Ecto neural progenitor cell (in vitro differentiated cells): Measurements from ENCODE around the gene SERPINB11.
A peak's percentile ranks its signal among the peaks of the same experiment; 100 is the strongest.
"Not testable (repeated sequence)": the region's sequence is repeated elsewhere in the genome, so short reads cannot be mapped to it uniquely, and the experiment has no call there.

ENCODE experiments used
- DNase-seq: peaks from one replicate; pipeline ENCODE4 v3.0.0-alpha.2; 2018; ENCODE audit warnings: low spot score

Gene SERPINB11, protein sequence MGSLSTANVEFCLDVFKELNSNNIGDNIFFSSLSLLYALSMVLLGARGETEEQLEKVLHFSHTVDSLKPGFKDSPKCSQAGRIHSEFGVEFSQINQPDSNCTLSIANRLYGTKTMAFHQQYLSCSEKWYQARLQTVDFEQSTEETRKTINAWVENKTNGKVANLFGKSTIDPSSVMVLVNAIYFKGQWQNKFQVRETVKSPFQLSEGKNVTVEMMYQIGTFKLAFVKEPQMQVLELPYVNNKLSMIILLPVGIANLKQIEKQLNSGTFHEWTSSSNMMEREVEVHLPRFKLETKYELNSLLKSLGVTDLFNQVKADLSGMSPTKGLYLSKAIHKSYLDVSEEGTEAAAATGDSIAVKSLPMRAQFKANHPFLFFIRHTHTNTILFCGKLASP

DNA sequence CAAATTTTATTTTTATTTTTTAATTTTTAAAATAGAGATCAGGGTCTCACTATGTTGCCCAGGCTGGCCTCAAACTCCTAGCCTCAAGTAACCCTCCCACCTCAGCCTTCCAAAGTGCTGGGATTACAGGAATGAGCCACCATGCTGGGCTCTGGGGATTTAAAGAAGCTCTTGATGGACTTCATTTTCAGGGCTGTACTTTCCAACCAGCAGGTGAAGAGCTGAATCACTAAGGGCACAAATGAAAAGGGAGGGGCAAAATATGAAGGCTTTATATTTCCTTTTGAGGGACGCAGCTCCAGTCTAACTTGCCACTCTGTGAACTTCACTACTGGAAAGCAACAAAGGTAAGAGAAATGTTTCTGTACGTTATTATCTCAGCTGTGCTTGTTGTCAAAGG, at the start of gene SERPINB11:
Gene SERPINB11, plus strand, starts transcription at position 301 of the 400 bp plus-strand sequence. CDS start 7,234 bp downstream, outside the sequence.
- DNase-seq = no peak

DNA sequence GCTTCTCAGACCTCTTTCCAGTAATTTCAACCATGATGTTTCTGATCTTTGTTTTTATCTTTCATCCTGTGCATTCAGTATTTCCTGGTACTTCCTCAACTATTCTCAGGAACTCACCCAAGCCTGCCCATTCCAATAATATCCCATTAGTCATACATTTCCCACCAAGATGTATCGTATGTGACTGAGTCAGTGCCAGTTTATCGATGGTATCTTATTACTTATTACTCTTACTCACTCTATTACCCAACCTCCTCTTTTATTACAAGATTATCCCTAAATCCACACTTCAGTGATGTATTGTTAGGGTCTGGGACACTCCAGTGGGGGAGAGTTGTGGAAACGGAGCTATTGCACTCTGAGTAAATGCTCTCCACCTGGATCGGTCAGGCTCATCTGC, 43.8 kb upstream of the SERPINB11 start:
- not testable (repeated sequence) for DNase-seq

DNA sequence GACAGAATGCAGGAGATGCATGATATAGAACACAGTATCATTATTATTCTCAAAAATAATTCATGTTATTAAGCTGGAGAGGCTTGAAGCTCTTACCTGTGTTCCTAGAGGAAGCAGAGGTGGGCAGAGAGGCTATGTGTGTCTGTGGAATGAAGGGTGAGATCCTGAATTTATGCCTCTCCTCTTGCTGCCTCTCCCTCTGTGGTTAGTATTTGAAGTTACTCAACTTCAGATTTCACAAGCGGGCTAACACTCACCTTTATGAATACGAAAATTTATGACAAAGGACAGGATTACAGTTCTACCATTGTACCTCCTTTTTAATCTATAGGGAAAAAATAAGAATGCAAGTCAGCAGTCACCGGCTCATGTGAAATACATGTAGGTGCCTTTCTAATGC, 41.0 kb upstream of the SERPINB11 start, which contains the start of gene SERPINB3:
Gene SERPINB3, minus strand, starts transcription at position 144 of the 400 bp plus-strand sequence. CDS start 677 bp downstream, outside the sequence.
- DNase-seq = not testable (repeated sequence)

DNA sequence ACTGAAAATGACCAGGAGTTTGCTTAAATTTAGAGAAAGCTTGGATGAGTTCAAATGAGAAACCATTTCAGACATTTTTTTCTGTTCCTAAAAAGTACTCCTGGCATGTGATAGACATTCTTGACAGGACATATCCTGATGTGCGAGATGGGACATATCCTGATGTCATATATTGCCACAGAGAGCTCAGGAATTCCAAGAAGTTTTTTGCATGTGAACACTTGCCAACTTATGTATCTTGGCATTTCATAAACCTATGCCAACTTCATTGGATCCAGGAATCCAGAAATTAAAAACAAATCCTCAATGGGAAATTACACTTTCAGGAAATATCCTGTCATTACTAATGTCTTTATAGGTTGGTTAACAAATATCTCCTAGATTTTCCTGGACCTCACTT, 38.2 kb upstream of the SERPINB11 start:
- no peak for DNase-seq

DNA sequence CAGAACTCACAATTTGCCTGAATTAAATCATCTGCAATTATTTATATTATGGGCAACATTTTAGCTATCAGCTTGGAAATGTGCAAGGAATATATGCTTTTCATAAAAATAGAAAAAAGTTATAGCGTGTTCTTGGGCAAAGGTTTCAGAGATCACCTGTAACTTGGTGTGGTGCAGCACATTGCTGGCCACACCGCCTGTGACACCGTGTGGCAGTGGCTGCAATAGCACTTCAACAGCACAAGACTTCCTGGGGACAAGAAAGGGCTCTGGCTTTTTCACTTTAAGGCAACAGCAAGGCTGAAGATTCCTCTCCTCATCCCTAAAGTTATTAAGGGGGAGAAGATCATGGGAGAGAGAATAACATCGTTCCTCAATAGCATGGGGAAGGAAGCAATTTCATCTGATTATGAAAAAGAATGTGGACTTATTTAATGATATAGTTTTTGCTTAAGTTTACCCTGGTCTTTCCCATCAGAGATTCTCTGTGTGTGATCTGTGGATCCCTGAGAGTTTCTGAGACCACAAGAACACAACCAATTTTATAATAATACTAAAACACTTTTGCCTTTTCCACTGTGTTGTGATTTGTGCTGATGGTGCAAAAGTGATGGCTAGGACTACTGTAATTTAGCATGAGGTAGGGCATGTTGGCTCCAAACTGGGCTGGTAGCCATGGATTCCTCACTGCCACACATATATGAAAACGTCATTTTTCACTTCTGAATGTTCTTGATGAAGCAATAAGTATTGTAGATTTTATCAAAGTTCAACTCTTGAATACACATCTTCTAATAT, 26.0 kb upstream of the SERPINB11 start:
- DNase-seq = peak; percentile 55

DNA sequence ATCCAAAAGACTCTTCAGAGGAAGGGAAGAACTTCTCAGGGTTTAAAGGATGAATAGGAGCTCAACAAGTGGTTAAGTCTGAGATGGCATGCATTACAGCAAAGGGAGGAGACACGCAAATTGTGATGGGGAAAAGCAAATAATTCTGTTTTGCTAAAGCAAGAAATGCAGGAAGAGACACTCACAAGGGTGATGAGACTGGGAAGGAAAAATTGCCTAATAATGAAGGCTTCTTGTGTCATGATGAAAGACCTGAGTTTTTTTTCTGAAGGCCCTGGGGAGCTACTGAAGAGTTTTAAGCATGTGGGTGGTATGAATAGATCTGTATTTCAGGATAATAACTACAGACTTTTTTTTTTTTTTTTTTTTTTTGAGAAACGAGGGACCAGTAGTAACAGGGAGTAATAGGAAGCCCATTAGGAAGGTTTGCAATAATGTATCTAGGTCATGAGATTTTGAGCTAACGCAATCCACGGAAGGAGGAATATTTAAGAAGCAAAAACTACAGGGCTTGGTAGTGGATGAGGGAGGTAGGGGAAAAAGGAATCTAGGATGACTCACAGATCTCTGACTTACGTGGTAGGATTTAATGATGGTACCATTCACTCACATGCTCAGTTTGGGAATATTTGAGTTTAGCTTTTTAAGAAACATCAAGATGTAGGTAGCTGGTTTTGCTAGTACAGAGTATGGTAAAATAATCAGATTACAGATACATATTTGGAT, 25.1 kb upstream of the SERPINB11 start:
- no peak for DNase-seq

DNA sequence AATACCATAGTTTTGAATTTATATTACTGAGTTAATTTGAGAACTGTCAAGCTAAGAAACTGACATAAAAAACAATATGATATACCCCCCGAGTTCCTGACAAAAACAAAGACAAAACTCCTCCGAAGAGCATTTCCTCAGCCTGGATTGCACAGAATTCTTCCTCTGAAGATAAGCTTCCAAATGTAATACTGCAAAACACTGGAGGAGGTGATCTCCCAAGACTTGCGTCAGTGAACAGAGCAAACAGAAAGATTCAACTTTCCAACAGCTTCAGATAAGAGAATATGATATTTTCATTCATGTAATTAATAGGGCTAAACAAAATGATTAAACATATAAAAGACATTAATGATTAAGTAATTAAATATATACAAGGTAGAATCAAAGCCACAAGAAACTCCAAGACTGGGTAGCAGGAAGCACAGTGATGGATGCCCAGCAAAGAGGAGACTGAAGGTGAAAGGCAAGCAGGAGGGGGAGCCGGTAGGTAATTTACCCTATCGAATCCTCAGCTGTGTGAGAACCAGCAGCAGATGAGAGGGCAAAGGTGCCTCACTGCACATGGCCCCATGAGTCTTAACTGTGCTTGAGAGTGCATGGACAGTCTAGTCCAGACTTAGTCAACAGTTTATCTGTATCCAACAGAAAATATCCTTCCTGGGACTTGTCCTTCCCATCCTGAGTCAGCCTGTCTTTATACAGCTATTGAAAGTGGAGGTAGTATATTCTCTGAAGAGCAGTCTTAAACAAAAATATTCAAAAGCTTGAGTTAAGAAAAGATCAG, 22.7 kb upstream of the SERPINB11 start:
- DNase-seq = no peak

DNA sequence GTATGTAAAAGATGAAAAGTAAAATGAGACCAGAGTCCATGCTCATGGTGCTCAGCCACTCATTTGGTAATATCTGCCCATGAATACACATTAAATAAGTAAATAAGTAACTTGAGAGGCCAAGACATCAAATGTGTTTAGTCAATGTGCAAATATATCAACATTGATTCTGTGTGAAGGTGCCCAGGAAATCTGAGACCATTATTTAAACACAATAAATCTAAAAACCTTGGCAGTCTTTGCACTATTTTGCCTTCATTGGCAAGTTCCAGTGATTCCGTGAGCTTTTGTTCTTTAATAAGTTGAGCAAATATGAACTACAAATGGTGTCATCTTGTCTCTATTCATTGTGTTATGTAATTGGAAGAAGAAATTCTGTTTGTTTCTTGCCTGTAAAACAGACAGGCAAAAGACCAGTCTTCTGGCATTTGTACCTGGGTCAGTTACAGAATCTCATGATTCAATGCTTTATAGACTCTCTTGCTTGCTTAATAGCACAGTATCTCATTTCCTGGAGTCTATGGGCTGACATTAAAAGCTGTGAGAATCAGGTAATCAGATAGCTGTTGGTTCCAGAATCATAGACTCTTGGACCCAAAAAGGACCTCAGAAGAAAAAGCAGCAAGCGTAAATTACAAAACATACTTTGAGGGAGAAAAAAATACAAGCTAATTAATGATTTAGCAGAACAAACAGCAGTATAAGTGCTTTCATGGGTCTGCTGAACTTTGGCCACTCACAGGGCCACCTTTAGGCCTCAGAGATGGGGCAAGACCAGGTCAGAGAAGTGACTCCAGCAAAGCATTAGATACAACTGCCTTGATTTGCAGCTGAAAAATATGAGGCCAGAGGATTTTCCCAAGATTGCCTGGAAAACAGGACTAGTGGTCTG, 21.1 kb upstream of the SERPINB11 start:
- no peak for DNase-seq

DNA sequence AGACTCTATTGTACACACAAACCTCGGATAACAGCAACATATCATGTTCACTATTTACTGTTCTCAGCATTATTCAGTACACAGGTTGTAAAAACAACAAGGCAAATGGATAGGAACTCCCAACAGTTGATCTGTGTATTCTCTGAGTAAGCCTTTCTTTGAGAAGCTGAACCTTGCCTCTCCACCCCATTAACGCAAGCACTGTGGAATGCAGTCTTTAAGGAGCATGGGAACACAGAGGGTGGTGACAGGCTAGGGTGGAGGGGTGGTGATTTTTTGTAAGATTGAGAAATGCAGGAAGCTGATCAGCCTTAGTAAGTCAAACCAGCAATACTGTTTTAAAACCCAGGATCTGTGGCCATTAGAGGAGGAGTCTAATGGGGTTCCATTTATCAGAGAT, 19.6 kb upstream of the SERPINB11 start:
- DNase-seq = no peak

DNA sequence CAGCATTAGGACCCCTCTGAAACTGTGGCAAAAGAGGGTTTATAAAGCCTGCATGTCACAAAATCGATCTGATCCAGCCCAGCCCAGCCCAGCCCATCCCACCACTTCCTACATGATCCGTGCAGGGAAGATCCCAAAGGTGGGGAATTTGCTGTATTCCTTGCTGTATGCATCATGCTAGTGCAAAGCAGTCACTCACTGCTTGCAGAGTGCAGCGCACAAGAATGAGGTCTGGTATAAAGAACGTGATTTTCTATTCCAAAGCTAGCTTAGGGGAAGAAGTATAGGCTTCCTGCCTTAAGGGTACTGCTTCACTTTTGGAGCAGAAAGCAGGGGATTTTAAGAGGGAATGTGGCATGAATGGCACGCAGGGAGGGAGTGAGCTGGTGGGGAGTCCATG, 18.9 kb upstream of the SERPINB11 start:
- DNase-seq = no peak

DNA sequence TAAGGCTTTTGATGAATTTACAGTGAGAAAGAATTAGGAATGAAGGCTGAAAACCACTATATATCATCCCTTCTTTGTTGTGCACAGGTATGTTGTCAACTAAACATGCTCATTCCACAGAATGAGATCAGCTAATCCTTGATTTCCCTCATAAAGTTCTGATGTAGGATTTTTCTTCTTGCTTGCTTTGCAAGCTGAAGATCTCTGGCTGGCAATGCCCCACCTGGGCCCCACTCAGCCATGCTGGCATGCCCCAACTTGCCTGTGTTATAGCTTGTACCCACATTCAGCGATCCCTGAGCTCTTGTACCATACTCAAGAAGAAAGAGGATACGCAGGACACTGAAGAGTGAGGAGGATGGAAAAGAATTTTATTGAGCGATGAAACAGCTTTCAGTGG, 18.0 kb upstream of the SERPINB11 start:
- no peak for DNase-seq

DNA sequence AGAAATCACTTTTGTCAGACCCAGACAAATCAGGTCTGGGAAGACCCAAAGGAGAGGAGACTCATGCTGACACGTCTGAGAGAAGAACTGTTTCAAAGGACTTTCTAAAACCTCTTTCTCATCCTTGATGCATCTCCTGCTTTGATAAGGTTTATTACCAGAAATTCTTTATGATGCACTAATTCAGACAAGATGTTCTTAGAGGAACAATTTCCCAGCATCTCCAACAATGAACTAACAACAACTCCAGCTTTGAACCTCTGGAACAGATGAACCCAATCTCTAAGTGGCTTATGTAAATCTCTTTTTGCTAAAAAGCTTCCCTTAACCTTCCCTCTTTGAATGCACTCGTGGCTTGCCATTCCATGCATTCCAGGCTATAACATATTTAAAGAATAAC, 15.9 kb upstream of the SERPINB11 start:
- no peak for DNase-seq

DNA sequence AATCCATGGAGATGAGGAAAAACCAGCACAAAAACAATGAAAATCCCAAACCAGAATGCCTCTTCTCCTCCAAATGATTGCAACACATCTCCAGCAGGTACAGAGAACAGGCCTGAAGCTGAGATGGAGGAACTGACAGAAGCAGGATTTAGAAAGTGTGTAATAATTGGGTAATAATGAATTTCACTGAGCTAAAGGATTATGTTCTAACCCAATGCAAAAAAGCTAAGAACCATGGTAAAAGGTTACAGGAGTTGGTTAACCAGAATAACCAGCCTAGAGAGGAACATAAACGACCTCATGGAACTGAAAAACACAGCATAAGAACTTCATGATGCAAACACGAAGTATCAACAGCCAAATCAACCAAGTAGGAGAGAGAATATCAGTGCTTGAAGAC, 13.7 kb upstream of the SERPINB11 start:
- DNase-seq = no peak

DNA sequence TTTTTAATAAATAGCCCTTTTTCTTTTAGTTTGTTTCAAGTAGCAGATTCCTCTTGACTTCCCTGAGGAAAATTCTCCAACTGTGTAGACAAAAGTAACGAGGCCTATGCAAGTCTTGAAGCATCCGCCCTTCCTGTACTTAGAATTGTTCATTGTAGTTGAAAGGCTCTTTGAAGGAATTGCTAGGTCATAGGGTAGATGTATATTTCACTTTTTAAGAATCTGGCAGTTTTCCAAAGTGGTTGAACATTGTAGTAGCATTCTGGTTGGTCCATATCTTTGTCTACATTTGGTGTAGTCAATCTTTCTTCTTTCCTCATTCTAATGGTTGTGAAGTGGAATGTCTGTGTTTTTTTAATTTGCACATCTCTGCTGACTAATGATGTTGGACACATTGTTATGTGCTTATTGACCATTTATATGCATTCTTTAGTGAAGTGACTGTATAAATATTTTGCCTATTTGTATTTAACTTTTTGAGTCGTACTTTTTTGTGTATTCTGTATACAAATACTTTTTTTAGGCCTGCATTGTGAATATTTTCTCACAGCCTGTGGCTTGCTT, 5.6 kb upstream of the SERPINB11 start:
- no peak for DNase-seq

DNA sequence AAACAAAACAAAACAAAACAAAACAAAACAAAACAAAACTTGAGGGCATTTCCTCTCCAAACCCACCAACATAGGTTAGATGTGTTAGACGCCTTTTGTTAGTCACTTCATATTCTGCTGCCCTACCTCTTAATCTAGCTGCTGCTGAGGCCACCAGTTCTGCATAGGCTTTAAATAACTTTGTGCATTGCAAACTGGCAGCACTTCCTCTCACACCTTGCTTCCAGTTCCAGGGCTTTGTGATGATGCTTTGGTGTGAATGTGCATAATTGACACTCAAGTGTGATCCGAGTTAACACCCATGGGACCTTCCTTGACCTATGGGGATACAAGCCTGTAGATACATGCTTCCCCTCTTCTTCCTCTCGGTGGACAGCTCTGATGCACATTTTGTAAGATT, 2.3 kb upstream of the SERPINB11 start:
- DNase-seq = no peak

DNA sequence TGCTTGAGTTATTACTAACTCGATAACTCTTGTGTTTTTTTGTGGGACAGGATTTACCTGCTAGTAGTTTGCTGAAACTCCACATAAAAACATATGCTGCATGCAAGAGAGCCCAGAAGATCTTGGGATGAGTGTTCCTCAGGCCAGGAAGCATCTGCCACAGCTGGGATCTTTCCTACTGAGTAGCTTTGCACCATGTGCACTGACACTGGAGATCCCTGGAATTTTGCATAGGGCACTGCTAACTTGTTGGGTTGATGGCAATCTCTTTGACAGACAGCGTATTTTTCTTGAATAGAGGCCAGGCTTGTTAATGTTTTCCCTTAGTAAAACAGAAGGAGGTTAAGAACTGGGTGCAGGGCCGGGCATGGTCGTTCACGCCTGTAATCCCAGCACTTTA, 808 bp upstream of the SERPINB11 start:
- no peak for DNase-seq

DNA sequence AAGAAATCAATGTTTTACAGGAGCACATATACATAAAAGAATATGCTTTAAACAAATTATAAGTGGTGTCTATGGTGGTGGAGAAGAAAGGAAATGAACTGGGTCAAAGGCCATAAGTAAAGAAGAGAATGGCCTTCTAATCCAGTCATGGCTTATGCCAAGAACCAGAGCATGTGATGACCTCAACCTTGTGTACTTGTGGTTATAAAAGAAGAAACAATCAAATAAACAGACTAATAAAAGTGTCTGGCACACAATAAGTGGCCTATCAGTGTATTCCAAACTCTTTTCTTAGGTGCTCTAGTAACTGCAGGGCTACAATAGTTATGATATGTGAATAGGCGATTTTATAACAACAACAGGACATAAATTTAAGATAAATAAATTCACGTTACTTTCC, 2.6 kb downstream of the SERPINB11 start:
- DNase-seq = no peak

DNA sequence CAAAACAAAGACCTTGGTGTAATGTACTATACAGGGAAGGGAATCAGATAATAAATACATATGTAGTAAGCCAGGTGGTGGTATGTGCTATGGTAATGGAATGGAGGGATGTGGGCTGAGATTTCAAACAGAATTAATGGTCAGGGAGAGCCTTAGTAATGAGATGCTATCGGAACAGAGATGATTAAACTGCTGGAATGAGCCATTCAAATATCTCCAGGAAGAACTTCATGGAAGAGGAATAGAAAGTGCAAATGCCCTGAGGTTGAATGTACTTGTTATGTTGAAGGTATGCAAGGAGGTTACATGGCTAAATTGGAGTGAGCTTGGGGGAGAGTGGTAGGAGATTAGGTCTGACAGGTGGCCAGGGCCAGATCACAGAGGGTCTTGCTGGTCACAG, 5.1 kb downstream of the SERPINB11 start:
- DNase-seq = no peak

DNA sequence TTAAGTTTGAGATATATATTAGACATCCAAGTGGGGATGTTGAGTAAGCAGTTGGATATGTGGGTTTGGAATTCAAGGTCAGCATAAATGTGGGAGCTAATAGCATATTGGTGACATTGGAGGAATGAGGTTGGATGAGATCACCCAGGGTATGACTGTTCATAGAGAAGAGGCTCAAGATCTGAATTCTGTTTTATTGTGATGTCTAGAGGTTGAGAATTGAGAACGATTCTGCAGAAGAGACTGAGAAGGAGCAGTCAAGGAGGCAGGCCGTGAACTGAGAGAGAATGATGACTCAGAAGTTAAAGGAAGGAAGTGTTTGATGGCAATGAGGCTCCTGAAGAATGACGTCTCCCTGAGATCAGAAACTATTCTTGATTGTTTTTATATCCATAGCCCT, 5.9 kb downstream of the SERPINB11 start:
- DNase-seq = no peak
